ENCODE measurements around the gene CRIP2. TPM values are rescaled to one million over a fixed set of nuclear protein-coding genes. Genes with fewer than 3 reads are reported as not detected.

Gene CRIP2
- total RNA-seq, 3 donors from 2014 or later (not counting 1 experiment from before 2014, with no cell fraction given): 1.7 to 4.6 (median 2.0) TPM

- intact Hi-C loops (cut with micrococcal nuclease): no loop called here
- 93% methylated on average over 17 of the region's 17 CpGs for WGBS (ENCODE audit: insufficient coverage)
Measured at GRCh38 chr14:105444859-105445258, 29.8 kb upstream of the CRIP2 start.

GRCh38 chr14:105445290-105445689, 29.3 kb upstream of the CRIP2 start:
- WGBS (ENCODE audit: insufficient coverage): 90% methylated on average over 24 of the region's 24 CpGs
- H3K4me1 Mint-ChIP-seq: peaks cover 0 to 7% of the 10 kb centered on the region in 2 donors
- Histone ChIP-seq H3K4me3 (ENCODE audit: low read length) (no peak overlapping the region), H3K27ac (ENCODE audit: low read length) (no peak overlapping the region), H3K4me1 (ENCODE audit: control insufficient read depth, insufficient read depth, low read length) (no peaks in the 10 kb centered on the region), H3K36me3 (ENCODE audit: control insufficient read depth, insufficient read depth, low read length) (peaks cover 12% of the 10 kb centered on the region), H3K27me3 (ENCODE audit: control insufficient read depth, insufficient read depth, low read length) (no peaks in the 10 kb centered on the region), H3K9me3 (ENCODE audit: control insufficient read depth, insufficient read depth, low read length) (no peaks in the 10 kb centered on the region)
- intact Hi-C loops (cut with micrococcal nuclease): no loop called here
- DNase-seq (no peak), ATAC-seq (no peak)
- TF ChIP-seq CTCF (IDR thresholded peaks at IDR 0.05): no peak
- H3K27me3 Mint-ChIP-seq (ENCODE audit: low read depth in 2 of 2): no peaks in the 10 kb centered on the region
- no peaks in the 10 kb centered on the region for H3K9me3 Mint-ChIP-seq
- H3K36me3 Mint-ChIP-seq: no peaks in the 10 kb centered on the region
- no peak overlapping the region for H3K27ac Mint-ChIP-seq
- H3K4me3 Mint-ChIP-seq: no peak overlapping the region

More at GRCh38 chr14:105444859-105445258, 29.8 kb upstream of the CRIP2 start:
- Mint-ChIP-seq H3K36me3 (no peaks in the 10 kb centered on the region), H3K4me3 (no peak overlapping the region), H3K9me3 (no peaks in the 10 kb centered on the region), H3K27ac (no peak overlapping the region), H3K4me1 (peaks cover 0 to 7% of the 10 kb centered on the region in 2 donors), H3K27me3 (ENCODE audit: low read depth in 2 of 2) (no peaks in the 10 kb centered on the region)
- DNase-seq (no peak), ATAC-seq (no peak)
- no peaks in the 10 kb centered on the region for H3K4me1 ChIP-seq (ENCODE audit: control insufficient read depth, insufficient read depth, low read length)
- peaks cover 11% of the 10 kb centered on the region for H3K36me3 ChIP-seq (ENCODE audit: control insufficient read depth, insufficient read depth, low read length)
- H3K4me3 ChIP-seq (ENCODE audit: low read length): no peak overlapping the region
- H3K27me3 ChIP-seq (ENCODE audit: control insufficient read depth, insufficient read depth, low read length): no peaks in the 10 kb centered on the region
- no peak for TF ChIP-seq CTCF (IDR thresholded peaks at IDR 0.05)
- H3K9me3 ChIP-seq (ENCODE audit: control insufficient read depth, insufficient read depth, low read length): no peaks in the 10 kb centered on the region
- H3K27ac ChIP-seq (ENCODE audit: low read length): no peak overlapping the region

GRCh38 chr14:105445901-105446845, 28.4 kb upstream of the CRIP2 start:
- no peaks in the 10 kb centered on the region for H3K27me3 Mint-ChIP-seq (ENCODE audit: low read depth in 2 of 2)
- 94% methylated on average over 25 of the region's 26 CpGs for whole genome bisulfite sequencing (ENCODE audit: insufficient coverage)

More at GRCh38 chr14:105445901-105446845, 28.4 kb upstream of the CRIP2 start:
- Histone ChIP-seq H3K27me3 (ENCODE audit: control insufficient read depth, insufficient read depth, low read length) (no peaks in the 10 kb centered on the region), H3K27ac (ENCODE audit: low read length) (no peak overlapping the region), H3K9me3 (ENCODE audit: control insufficient read depth, insufficient read depth, low read length) (no peaks in the 10 kb centered on the region), H3K36me3 (ENCODE audit: control insufficient read depth, insufficient read depth, low read length) (peaks cover 16% of the 10 kb centered on the region), H3K4me3 (ENCODE audit: low read length) (no peak overlapping the region), H3K4me1 (ENCODE audit: control insufficient read depth, insufficient read depth, low read length) (no peaks in the 10 kb centered on the region)
- no peak for TF ChIP-seq CTCF (IDR thresholded peaks at IDR 0.05)
- H3K4me3 Mint-ChIP-seq: no peak overlapping the region
- intact Hi-C loops (cut with micrococcal nuclease): no loop called here
- H3K27ac Mint-ChIP-seq: no peak overlapping the region
- ATAC-seq: no peak
- H3K36me3 Mint-ChIP-seq: no peaks in the 10 kb centered on the region
- H3K9me3 Mint-ChIP-seq: no peaks in the 10 kb centered on the region
- no peak for DNase-seq
- H3K4me1 Mint-ChIP-seq: peaks cover 0 to 7% of the 10 kb centered on the region in 2 donors

All from natural killer cell (primary cell).